ENCODE results near the gene CTSF.

Gene CTSF

DNA sequence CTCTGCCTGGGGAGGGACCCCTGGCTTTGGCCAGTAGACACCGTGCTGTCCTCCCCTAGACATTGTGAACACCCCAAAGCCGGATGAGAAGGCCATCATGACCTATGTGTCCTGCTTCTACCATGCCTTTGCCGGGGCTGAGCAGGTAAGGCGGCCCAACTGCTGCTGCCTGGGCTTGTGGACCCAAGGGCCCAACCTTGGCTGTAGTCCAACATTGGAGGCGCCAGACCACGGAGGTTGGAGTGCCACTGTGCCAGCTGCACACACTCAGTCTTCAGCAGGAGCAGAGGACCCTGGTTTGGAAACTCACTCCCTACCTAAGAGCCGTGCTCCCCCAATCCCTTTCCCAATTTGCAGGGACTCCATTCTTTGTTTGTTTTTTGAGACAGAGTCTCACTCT, 12.3 kb downstream of the CTSF start:
- no peak for TF ChIP-seq CTCF (IDR thresholded peaks at IDR 0.05; ENCODE audit: insufficient read depth, missing control alignments)
- DNase-seq (ENCODE audit: insufficient read length, low spot score) (no peak), FAIRE-seq (no peak)

GRCh38 chr11:66555416-66555815, 13.0 kb downstream of the CTSF start:
- DNase-seq (ENCODE audit: insufficient read length, low spot score) (no peak), FAIRE-seq (no peak)
- TF ChIP-seq CTCF (IDR thresholded peaks at IDR 0.05; ENCODE audit: insufficient read depth, missing control alignments): no peak

DNA sequence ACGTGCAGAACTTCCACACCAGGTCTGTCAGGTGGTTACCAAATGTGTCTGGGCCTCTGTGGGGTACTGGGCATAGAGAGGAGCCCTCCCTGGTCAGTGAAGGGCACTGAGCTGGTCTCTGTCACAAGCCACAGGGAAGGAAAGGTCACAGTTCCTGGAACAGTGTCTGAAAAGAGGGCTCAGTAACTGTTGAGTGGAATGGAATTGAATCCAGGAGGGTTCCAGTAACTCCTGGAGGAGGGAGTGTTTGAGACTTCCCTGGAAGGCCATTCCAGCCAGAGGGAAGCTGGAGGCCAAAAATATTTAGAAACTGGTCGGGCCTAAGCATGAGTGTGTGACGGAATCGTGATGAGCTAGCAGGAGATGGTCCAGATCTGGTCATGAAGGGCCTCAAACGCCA, 13.8 kb downstream of the CTSF start:
- FAIRE-seq (no peak), DNase-seq (ENCODE audit: insufficient read length, low spot score) (no peak)
- TF ChIP-seq CTCF (IDR thresholded peaks at IDR 0.05; ENCODE audit: insufficient read depth, missing control alignments): no peak

GRCh38 chr11:66550887-66551286, 17.5 kb downstream of the CTSF start:
- DNase-seq (ENCODE audit: insufficient read length, low spot score) (no peak), FAIRE-seq (no peak)
- TF ChIP-seq CTCF (IDR thresholded peaks at IDR 0.05; ENCODE audit: insufficient read depth, missing control alignments): no peak

GRCh38 chr11:66549696-66550095, 18.7 kb downstream of the CTSF start:
- no peak for FAIRE-seq
- TF ChIP-seq CTCF (IDR thresholded peaks at IDR 0.05; ENCODE audit: insufficient read depth, missing control alignments): no peak
- DNase-seq (ENCODE audit: insufficient read length, low spot score): no peak

- no peak for TF ChIP-seq CTCF (IDR thresholded peaks at IDR 0.05; ENCODE audit: insufficient read depth, missing control alignments)
- no peak for DNase-seq (ENCODE audit: insufficient read length, low spot score)
- no peak for FAIRE-seq
Observed at GRCh38 chr11:66548774-66549630, 19.4 kb downstream of the CTSF start.

DNA sequence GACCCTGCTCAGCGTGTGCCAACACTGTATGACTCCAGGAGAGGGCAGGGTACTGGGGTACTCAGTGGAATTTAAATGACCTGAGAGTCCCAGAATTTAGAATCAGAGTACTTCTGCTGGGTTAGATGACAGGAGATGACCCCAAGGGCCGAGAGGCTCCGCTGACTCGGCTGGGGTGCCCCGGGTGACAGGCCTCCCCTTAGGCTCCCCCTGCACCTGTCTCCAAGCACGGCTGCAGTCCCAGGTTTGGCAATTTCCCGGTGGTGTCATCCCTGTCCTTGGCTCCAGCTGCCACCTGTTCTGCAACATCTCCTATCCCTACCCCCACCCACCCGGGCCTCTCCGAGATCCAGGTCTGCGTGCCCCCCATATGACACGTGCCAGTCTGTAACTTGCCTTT, 20.4 kb downstream of the CTSF start:
- no peak for DNase-seq (ENCODE audit: insufficient read length, low spot score)
- FAIRE-seq: no peak
- no peak for TF ChIP-seq CTCF (IDR thresholded peaks at IDR 0.05; ENCODE audit: insufficient read depth, missing control alignments)

Data from D721Med (cell line).